Activated CD8-positive, alpha-beta memory T cell treated with anti-CD3 and anti-CD28 coated beads for 36 hours (primary cell): Measurements from ENCODE around the gene EMILIN3. TPM values are rescaled to one million over a fixed set of nuclear protein-coding genes. Genes with fewer than 3 reads are reported as not detected.

Experiments
- total RNA-seq, 2 experiments: library from RNA; stranded (reverse); gene quantifications; one replicate each; pipeline ENCODE4 v1.2.3, GENCODE V29; 2021

The EMILIN3 gene
- total RNA-seq, 2 experiments from 2014 or later, result not detected

Other genes with a start within 250 kb of the EMILIN3 start
- 100 to 1,000 TPM; 111 to 121 TPM for gene PLCG1, start 229.3 kb downstream of the EMILIN3 start, total RNA-seq
- 10 to 100 TPM; 14.5 to 16.0 TPM for gene ZHX3, start 49.1 kb downstream of the EMILIN3 start, total RNA-seq
- gene LPIN3, start 26.0 kb downstream of the EMILIN3 start, total RNA-seq, result under 1 TPM; 0.65 to 0.74 TPM